ENCODE results near the gene LHFPL2. TPM values are rescaled to one million over a fixed set of nuclear protein-coding genes. Genes with fewer than 3 reads are reported as not detected.

Gene LHFPL2
- total and polyA plus RNA-seq, 9 of the 15 experiments (the other 6 are each of a cell fraction or from before 2014, with no cell fraction given) = 1.0 to 6.6 (median 4.6) TPM

GRCh38 chr5:78587775-78588291 lies 60.7 kb downstream of the LHFPL2 start (continued):
- TF ChIP-seq NFE2L1 (tag; IDR thresholded peaks at IDR 0.05; ENCODE audit: borderline replicate concordance, low read depth) = no peak
- no peak for TF ChIP-seq PHF8 (IDR thresholded peaks at IDR 0.05; ENCODE audit: borderline replicate concordance, low read length)
- TF ChIP-seq CTBP1 (IDR thresholded peaks at IDR 0.05; ENCODE audit: borderline replicate concordance) = peak; percentile 95
- TF ChIP-seq ZNF436 (CRISPR knock-in tag; IDR thresholded peaks at IDR 0.05) = no peak
- TF ChIP-seq CHD1 (IDR thresholded peaks at IDR 0.05; ENCODE audit: low read length) = no peak
- TF ChIP-seq ZNF609 (CRISPR knock-in tag; IDR thresholded peaks at IDR 0.05; ENCODE audit: borderline replicate concordance) = no peak
- TF ChIP-seq ZNF449 (CRISPR knock-in tag; IDR thresholded peaks at IDR 0.05) = no peak
- TF ChIP-seq ATF7 (IDR thresholded peaks at IDR 0.05) = peak; percentile 54; the same call in 1 of the 2 replicates
- no peak for TF ChIP-seq NUFIP1 (IDR thresholded peaks at IDR 0.05; ENCODE audit: partially characterized antibody)
- peak; percentile 84 for TF ChIP-seq SMAD1 (IDR thresholded peaks at IDR 0.05; ENCODE audit: low read depth, low read length, partially characterized antibody)
- no peak for TF ChIP-seq ZNF277 (CRISPR knock-in tag; IDR thresholded peaks at IDR 0.05; ENCODE audit: borderline replicate concordance)
- no peak for TF ChIP-seq FOXP1 (CRISPR knock-in tag; IDR thresholded peaks at IDR 0.05)
- no peak for TF ChIP-seq ZNF444 (CRISPR knock-in tag; IDR thresholded peaks at IDR 0.05)
- TF ChIP-seq MTA2 (IDR thresholded peaks at IDR 0.05; ENCODE audit: low read depth) = peak; percentile 97
- no peak for TF ChIP-seq ZBTB9 (CRISPR knock-in tag; IDR thresholded peaks at IDR 0.05)
- no peak for TF ChIP-seq C11orf30 (IDR thresholded peaks at IDR 0.05; ENCODE audit: low read depth)
- TF ChIP-seq NFRKB (IDR thresholded peaks at IDR 0.05; ENCODE audit: low read depth) = no peak
- TF ChIP-seq FOXJ3 (CRISPR knock-in tag; IDR thresholded peaks at IDR 0.05) = no peak
- 0 out of 2 replicates have a peak, but pooled peaks have one; percentile 45 for TF ChIP-seq ZNF311 (CRISPR knock-in tag; IDR thresholded peaks at IDR 0.05)

Data from K562 (cell line).